ENCODE results near the gene ARFIP2.
A peak's percentile ranks its signal among the peaks of the same experiment; 100 is the strongest.

The ARFIP2 gene

GRCh38 chr11:6475936-6476335 is 5.2 kb downstream of the ARFIP2 start:
- ChIA-PET CTCF (interaction anchor here (0.6 kb wide), 1 partner anchor 42 kb away, joined by 3 read pairs; no protein-coding TSS in a partner anchor), POLR2A (ENCODE audit: low non-redundant PET) (no interaction called here)
- peak overlapping the region; percentile 86 for H3K27ac ChIP-seq
- DNase-seq (ENCODE audit: low spot score) = no peak
- TF ChIP-seq, protein P1, sequence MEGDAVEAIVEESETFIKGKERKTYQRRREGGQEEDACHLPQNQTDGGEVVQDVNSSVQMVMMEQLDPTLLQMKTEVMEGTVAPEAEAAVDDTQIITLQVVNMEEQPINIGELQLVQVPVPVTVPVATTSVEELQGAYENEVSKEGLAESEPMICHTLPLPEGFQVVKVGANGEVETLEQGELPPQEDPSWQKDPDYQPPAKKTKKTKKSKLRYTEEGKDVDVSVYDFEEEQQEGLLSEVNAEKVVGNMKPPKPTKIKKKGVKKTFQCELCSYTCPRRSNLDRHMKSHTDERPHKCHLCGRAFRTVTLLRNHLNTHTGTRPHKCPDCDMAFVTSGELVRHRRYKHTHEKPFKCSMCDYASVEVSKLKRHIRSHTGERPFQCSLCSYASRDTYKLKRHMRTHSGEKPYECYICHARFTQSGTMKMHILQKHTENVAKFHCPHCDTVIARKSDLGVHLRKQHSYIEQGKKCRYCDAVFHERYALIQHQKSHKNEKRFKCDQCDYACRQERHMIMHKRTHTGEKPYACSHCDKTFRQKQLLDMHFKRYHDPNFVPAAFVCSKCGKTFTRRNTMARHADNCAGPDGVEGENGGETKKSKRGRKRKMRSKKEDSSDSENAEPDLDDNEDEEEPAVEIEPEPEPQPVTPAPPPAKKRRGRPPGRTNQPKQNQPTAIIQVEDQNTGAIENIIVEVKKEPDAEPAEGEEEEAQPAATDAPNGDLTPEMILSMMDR (conservative IDR thresholded peaks at IDR 0.05; ENCODE audit: low read depth) = no peak

- ChIA-PET POLR2A (ENCODE audit: low non-redundant PET) (no interaction called here), CTCF (interaction anchor here (0.6 to 0.9 kb wide), 2 partner anchors 96 to 152 kb away, joined by 3 to 5 read pairs; no protein-coding TSS in a partner anchor)
- TF ChIP-seq, protein P1 (conservative IDR thresholded peaks at IDR 0.05; ENCODE audit: low read depth) = no peak
- DNase-seq (ENCODE audit: low spot score) = no peak
- H3K27ac ChIP-seq = peak overlapping the region; percentile 86
These were observed 6.2 kb downstream of the ARFIP2 start for GRCh38 chr11:6474806-6475500.

DNA sequence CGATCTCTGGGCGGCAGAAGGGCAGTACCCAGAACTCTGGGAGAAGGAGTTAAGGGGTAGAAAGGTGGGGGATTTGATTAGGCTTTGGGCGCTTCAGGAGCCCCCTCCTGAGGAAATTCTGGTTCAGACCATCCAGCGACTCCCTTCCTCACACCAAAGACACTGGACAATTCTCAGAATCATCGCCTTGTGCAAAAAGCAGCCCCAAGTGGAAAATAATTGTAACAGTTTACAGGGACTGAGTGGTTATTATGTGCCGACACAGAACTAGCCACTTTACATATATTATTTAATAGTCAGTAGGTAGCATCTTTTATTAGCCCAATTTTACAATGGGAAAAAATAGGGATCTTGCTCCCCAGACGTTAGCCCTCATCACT is 6.7 kb downstream of the ARFIP2 start:
- peak overlapping the region; percentile 86 for H3K27ac ChIP-seq
- DNase-seq (ENCODE audit: low spot score) = no peak
- TF ChIP-seq, protein P1 (conservative IDR thresholded peaks at IDR 0.05; ENCODE audit: low read depth) = no peak
- ChIA-PET POLR2A (ENCODE audit: low non-redundant PET) (no interaction called here), CTCF (interaction anchor here (0.6 to 0.9 kb wide), 2 partner anchors 95 to 151 kb away, joined by 3 to 5 read pairs; no protein-coding TSS in a partner anchor)

DNA sequence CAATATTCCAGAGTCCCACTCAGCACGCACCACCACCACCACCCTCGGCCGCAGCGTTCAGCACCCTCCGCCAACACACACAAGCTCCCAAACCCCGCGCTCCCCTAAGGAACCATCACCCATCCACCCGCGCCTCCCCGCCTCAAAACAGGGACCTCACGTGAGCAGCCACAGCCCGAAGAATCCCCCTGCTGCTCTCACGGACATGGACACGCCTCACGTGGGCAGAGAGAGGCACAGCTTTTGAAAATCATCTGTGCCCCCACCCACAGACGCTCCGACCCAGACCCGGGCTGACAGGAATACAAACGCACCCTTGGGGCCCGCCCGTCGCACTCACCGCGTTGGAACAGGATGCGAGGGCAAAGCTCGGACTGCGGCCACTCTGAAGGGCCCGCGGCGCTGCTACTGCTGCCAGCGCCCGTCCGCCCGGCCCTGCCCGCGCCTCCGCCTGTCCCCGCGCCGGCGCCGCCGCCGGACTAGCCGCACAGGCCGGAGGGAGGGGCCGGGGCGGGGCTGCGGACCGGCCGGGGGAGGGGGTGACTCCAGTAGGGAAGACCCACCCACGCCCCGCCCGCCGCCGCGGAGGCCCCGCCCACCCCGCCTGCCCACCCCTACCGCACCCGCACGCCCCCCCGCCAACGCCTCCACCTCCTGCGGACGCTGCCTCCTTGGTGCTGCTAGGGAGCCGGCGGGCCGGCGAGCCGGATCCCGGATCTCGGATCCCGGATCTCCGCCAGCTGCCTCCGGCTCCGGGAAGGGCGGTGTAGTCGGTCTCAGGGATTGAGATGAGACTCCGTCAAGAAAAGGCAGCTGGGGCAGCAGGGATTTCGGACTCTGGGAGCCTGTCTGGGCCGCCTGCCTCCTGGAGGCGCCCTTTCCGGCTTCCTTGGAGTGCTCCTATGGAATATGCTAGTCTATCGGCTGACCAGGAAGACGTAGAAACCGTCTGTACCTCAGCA is 7.4 kb downstream of the ARFIP2 start, which contains the start of gene TRIM3:
Gene TRIM3 (minus strand): TSS at position 491 of the 962 bp plus-strand sequence. CDS start 8,246 bp downstream, outside the sequence.
- peak within 1 kb of the TSS; percentile 86 for H3K27ac ChIP-seq
- peak; percentile 97 for DNase-seq (ENCODE audit: low spot score)
- ChIA-PET CTCF (interaction anchor here (0.6 to 1.6 kb wide), 3 partner anchors 94 to 222 kb away, joined by 3 to 5 read pairs (median 5); no protein-coding TSS in a partner anchor), POLR2A (ENCODE audit: low non-redundant PET) (no interaction called here)
- TF ChIP-seq, protein P1 (conservative IDR thresholded peaks at IDR 0.05; ENCODE audit: low read depth) = no peak; the same call in 1 of the 2 replicates

GRCh38 chr11:6472934-6473333 is 8.2 kb downstream of the ARFIP2 start:
- DNase-seq (ENCODE audit: low spot score) = no peak
- POLR2A ChIA-PET (ENCODE audit: low non-redundant PET) = no interaction called here
- TF ChIP-seq, protein P1 (conservative IDR thresholded peaks at IDR 0.05; ENCODE audit: low read depth) = no peak
- CTCF ChIA-PET = interaction anchor here (0.6 to 1.6 kb wide), 3 partner anchors 93 to 223 kb away, joined by 3 to 5 read pairs (median 5); no protein-coding TSS in a partner anchor
- H3K27ac ChIP-seq = peak overlapping the region; percentile 86

- POLR2A ChIA-PET (ENCODE audit: low non-redundant PET) = no interaction called here
- TF ChIP-seq, protein P1 (conservative IDR thresholded peaks at IDR 0.05; ENCODE audit: low read depth) = no peak
- H3K27ac ChIP-seq = no peak overlapping the region
- DNase-seq (ENCODE audit: low spot score) = no peak
- CTCF ChIA-PET = interaction anchor here (1.5 kb wide), 1 partner anchor 62 kb away, joined by 5 read pairs; no protein-coding TSS in a partner anchor
These were observed 11.5 kb downstream of the ARFIP2 start for GRCh38 chr11:6469599-6469998.

Measured in RWPE1 (cell line).